ENCODE measurements around the gene KAT2B.

- TF ChIP-seq, protein P1, sequence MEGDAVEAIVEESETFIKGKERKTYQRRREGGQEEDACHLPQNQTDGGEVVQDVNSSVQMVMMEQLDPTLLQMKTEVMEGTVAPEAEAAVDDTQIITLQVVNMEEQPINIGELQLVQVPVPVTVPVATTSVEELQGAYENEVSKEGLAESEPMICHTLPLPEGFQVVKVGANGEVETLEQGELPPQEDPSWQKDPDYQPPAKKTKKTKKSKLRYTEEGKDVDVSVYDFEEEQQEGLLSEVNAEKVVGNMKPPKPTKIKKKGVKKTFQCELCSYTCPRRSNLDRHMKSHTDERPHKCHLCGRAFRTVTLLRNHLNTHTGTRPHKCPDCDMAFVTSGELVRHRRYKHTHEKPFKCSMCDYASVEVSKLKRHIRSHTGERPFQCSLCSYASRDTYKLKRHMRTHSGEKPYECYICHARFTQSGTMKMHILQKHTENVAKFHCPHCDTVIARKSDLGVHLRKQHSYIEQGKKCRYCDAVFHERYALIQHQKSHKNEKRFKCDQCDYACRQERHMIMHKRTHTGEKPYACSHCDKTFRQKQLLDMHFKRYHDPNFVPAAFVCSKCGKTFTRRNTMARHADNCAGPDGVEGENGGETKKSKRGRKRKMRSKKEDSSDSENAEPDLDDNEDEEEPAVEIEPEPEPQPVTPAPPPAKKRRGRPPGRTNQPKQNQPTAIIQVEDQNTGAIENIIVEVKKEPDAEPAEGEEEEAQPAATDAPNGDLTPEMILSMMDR (IDR thresholded peaks at IDR 0.05) = no peak
- TF ChIP-seq POLR2A (IDR thresholded peaks at IDR 0.05) = no peak
These were observed 19.7 kb downstream of the KAT2B start for GRCh38 chr3:20059929-20060328.

Measured in thyroid gland (tissue), 4 donors.